Posterior vena cava (tissue), 2 donors: ENCODE measurements around the gene POLD3. TPM values are rescaled to one million over a fixed set of nuclear protein-coding genes. Genes with fewer than 3 reads are reported as not detected.

Experiments used
- DNase-seq: peaks from one replicate; pipeline ENCODE4 v3.0.0-alpha.2; 2020; ENCODE audit warnings: low spot score
- intact Hi-C, 2 donors: fragments of 100-400 bp; cut with DNase I; formaldehyde crosslinking; loops; one replicate each; pipeline versions ENCODE4 v1.14.1 to v1.14.2; 2022 to 2023
- total RNA-seq, 2 donors: library from RNA; stranded (reverse); fragmentation: NEBNext Ultra II Directional; extraction: Animal tissue kit (Norgen Biotek cat#: 25700); gene quantifications; one replicate each; pipeline ENCODE4 v1.2.1, GENCODE V29; 2021
- donor health status: DM: yes; HTN: yes; CAD: no.
- donor health status: DM: yes; HTN: yes; CAD: no.

Gene POLD3
- total RNA-seq, 2 donors from 2014 or later: 15.2 to 16.1 TPM

GRCh38 chr11:74681686-74682651 lies 89.6 kb downstream of the POLD3 start:
- DNase-seq: peak; percentile 68
- intact Hi-C loops: no loop called here

GRCh38 chr11:74682731-74683278 lies 90.4 kb downstream of the POLD3 start:
- intact Hi-C loops: no loop called here
- DNase-seq: peak; percentile 62

DNA sequence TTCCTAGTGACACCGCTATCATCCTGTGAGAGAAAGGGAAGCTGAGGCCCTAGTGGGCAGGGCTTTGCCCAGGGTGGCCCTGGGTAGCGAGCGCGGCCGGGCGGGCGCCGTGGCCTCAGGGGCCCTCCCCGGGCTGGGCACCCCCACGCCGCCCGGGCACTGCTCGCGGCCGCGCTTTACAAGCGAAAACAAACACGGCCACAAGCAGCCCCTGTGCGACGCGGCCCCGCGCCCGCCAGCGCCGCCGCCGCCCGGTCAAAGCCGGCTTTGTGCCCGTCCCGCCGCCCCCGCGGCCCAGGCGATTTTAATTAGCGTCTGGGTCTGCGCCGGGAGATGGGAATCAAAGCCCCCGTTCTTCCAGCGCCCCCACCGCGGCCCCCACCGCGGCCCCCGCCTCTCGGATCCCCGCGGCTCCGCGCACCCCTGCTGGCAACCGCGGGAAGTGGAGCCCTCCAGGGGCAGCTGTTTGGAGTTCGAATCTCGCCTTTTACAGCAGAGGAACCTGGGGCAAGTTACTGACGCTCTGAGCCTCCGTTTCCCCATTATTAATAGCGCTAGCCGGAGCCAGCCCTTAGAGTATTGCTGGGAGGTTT lies 91.0 kb downstream of the POLD3 start:
- intact Hi-C loops: no loop called here
- DNase-seq: peak; percentile 84

DNA sequence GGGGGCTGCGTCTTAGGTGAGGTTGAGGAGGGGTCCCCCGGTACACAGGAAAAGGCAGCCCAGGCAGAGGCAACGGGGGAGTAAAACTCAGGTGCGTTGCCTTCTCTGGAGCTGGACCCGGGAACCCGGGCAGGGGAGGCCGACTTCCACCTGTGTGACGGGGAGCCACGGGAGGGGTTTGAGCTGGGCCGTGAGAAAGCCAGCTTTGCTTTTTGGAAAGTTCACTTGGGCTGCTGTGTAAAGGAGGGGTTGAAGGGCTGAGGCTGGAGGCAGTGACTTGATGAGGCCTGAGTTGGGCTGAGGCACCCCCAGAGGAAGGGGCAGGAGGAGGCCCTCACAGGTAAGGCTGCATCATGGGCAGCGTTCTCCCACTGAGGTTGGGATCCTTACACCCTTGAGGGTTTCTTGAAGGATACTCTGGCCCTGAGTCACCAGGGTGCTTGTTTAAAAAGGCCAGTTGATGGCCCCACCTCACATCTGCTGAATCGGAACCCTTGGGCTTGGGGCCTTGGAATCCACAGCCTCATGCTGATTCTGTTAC lies 91.6 kb downstream of the POLD3 start:
- intact Hi-C loops: no loop called here
- DNase-seq: peak; percentile 58

- intact Hi-C loops: loop anchor here in 1 of 2 donors (5.0 kb wide), 1 partner anchor 42 kb away; no protein-coding TSS in a partner anchor
- DNase-seq: peak; percentile 18
These were observed 92.3 kb downstream of the POLD3 start for GRCh38 chr11:74684661-74685060.

- intact Hi-C loops: loop anchor here in 1 of 2 donors (5.0 kb wide), 1 partner anchor 43 kb away; no protein-coding TSS in a partner anchor
- no peak for DNase-seq
These were observed 93.0 kb downstream of the POLD3 start for GRCh38 chr11:74685338-74685737.

- peak; percentile 76 for DNase-seq
- intact Hi-C loops: loop anchor here in 1 of 2 donors (5.0 kb wide), 1 partner anchor 44 kb away; no protein-coding TSS in a partner anchor
These were observed 93.5 kb downstream of the POLD3 start for GRCh38 chr11:74685905-74686304.

GRCh38 chr11:74686792-74687191 lies 94.4 kb downstream of the POLD3 start:
- peak; percentile 78 for DNase-seq
- intact Hi-C loops: loop anchor here in 1 of 2 donors (5.0 kb wide), 1 partner anchor 44 kb away; no protein-coding TSS in a partner anchor

- intact Hi-C loops: loop anchor here in 1 of 2 donors (5.0 kb wide), 1 partner anchor 45 kb away; no protein-coding TSS in a partner anchor
- peak; percentile 38 for DNase-seq
These were observed 95.0 kb downstream of the POLD3 start for GRCh38 chr11:74687237-74688023.

DNA sequence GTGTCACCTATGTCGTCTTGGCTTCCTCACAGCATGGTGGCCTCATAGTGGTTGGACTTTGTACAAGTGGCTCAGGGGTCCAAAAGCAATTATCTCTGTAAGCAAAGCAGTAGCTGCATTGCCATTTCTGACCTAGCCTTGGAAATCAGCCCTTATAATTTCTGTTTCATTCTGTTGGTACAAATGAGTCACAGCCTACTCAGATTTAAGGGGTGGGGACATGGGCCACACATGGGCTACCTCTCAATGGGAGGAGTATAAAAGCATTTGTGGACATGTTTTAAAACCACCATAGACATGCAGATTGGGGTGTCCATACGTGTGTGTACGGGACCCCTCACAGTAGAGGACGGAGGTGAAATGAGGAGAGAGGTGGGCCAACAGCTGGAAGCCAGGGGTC lies 97.3 kb downstream of the POLD3 start:
- intact Hi-C loops: loop anchor here in 1 of 2 donors (5.0 kb wide), 1 partner anchor 47 kb away; no protein-coding TSS in a partner anchor
- no peak for DNase-seq

DNA sequence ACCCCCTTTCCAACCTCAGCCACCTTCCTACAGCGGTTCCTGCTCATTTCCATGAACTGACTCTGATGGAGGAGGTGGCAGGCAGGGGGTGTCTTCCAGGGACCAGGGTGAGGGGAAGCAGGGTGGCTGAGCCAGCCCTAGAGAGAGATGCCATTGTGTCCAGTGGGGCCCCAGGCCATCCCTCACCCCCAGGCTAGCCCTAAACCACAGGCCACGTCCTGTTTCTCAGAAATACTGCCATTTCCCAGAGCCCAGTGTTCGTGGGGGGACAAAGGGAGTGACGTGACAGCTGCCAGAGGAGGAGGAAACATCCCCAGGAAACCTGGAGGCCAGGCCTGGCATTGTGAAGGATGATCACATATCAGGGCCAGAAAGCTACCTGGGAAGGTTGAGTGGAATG lies 99.4 kb downstream of the POLD3 start:
- intact Hi-C loops: no loop called here
- DNase-seq: no peak

Other genes starting within 250 kb of the POLD3 start
- gene PGM2L1, start 194.1 kb upstream of the POLD3 start, total RNA-seq: 10 to 100 TPM in 1 of 2 donors, 1 to 10 TPM in 1; 4.1 to 11.5 TPM
- gene KCNE3, start 125.0 kb upstream of the POLD3 start, total RNA-seq: 1 to 10 TPM; 2.6 to 7.3 TPM
- gene LIPT2, start 98.9 kb upstream of the POLD3 start, total RNA-seq: 1 to 10 TPM; 1.2 to 1.4 TPM
- 10 to 100 TPM; 10.6 to 31.9 TPM for gene CHRDL2, start 138.8 kb downstream of the POLD3 start, total RNA-seq
- 10 to 100 TPM; 14.7 to 19.8 TPM for gene RNF169, start 156.3 kb downstream of the POLD3 start, total RNA-seq